Pancreas (tissue), 10 donors: ENCODE data around the gene LRRC4C. TPM values are rescaled to one million over a fixed set of nuclear protein-coding genes. Genes with fewer than 3 reads are reported as not detected.
"Not testable (repeated sequence)": the region's sequence is repeated elsewhere in the genome, so short reads cannot be mapped to it uniquely, and the experiment has no call there.

Source experiments
- ATAC-seq, 4 donors: fragments of 200-7000 bp; cut with Tn5 transposase; one replicate each; pipeline versions ENCODE4 v1.8.0 to v1.9.1; 2020; ENCODE audit warnings: mild to moderate bottlenecking in 4 of 4, moderate library complexity in 4 of 4
- DNase-seq, 6 donors: peaks; one replicate each; pipeline ENCODE4 v3.0.0-alpha.2; 2020
- FAIRE-seq: peaks from 2 replicates; lab custom pipeline; 2012; peaks lifted over from hg19 to GRCh38; lab: Jason Lieb, UNC
- H3K27ac ChIP-seq, 4 donors: fragments of 200-600 bp; sonication (generic); 1 replicate in 3 of 4; 2 replicates in 1 of 4; pipeline versions ENCODE4 v1.5.0 to v1.8.0; 2020
- H3K27me3 ChIP-seq, 4 donors: fragments of 200-600 bp; one replicate each; pipeline ENCODE4 v1.8.0; 2021
- H3K36me3 ChIP-seq, 3 donors: fragments of 200-600 bp; sonication (generic) in 1 of 3; one replicate each; pipeline versions ENCODE4 v1.5.0 to v1.8.0; 2020 to 2021
- H3K4me1 ChIP-seq, 3 donors: fragments of 200-600 bp; one replicate each; pipeline ENCODE4 v1.8.0; 2021
- H3K4me3 ChIP-seq, 4 donors: fragments of 200-600 bp; sonication (generic) in 2 of 4; one replicate each; pipeline versions ENCODE4 v1.5.0 to v1.8.0; 2020 to 2021
- H3K9me3 ChIP-seq, 4 donors: fragments of 200-600 bp; one replicate each; pipeline ENCODE4 v1.8.0; 2021
- whole genome bisulfite sequencing, 2 donors: extraction: QIAGEN DNeasy Blood & Tissue Kit; methylation state at CpG; one replicate each; pipeline ENCODE4 v1.1.7; 2013; 5-methylcytosine and 5-hydroxymethylcytosine counted together
- intact Hi-C, 3 donors: fragments of 100-400 bp; cut with DNase I; formaldehyde crosslinking; loops; one replicate each; pipeline versions ENCODE4 v1.11.1 to v1.14.2; 2022
- polyA plus RNA-seq, 2 donors: library from polyadenylated mRNA; stranded (reverse); fragments of 200-250 nt; gene quantifications; one replicate each; pipeline ENCODE4 v1.2.3, GENCODE V29; 2013
- total RNA-seq, 6 donors: library from RNA; stranded (reverse); fragmentation: NEBNext Ultra II Directional in 4 of 6; extraction: Animal tissue kit (Norgen Biotek cat#: 25700) in 4 of 6; gene quantifications; one replicate each; pipeline versions ENCODE4 v1.2.1 to v1.2.4, GENCODE V29; 2021 to 2023
- TF ChIP-seq, protein P1 (sequence below), 4 donors: fragments of 200-600 bp; sonication (generic) in 3 of 4; IDR thresholded peaks; one replicate each; pipeline versions ENCODE4 v1.5.0 to v1.8.0; 2021; ENCODE audit warnings: antibody characterized with exemption in 4 of 4
- donor health status: healthy with polysubstance abuse.
- donor health status: DM: no; HTN: no; CAD: no; lungs with moderate emphysema.
- donor health status: DM: no; HTN: no; CAD: no.
- donor health status: control.
- donor health status: control.
- donor health status: Bipolar disorder and iron deficiency.
- donor health status: DM: yes; HTN: yes; CAD: no.
- donor health status: DM: no; HTN: no; CAD: no.
- donor health status: DM: no; HTN: no; CAD: no.
- donor health status: DM: yes; HTN: yes; CAD: no.

The LRRC4C gene
- total and polyA plus RNA-seq, 8 donors = 0.04 to 0.84 (median 0.16) TPM

DNA sequence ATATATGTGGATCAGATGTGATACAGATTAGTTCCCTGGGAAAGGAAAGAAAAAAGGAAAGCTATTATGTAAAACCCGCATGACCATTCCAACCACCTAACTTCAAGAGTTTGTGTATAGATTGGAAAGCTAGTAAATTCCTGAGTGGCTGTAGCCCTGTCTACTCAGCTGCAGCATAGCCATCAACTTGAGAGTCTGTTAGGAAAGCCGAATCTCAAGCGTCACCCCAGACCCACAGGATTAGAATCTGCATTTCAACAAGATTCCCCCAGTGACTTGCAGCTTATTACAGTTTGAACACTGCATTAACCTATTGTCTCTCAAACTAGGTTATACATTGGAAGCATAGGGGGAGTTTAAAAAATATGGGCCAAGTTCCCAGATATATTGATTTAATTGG is 921.7 kb downstream of the LRRC4C start:
- ATAC-seq = no peak
- Histone ChIP-seq H3K27me3 (no peaks in the 10 kb centered on the region), H3K4me3 (no peak overlapping the region), H3K27ac (no peak overlapping the region), H3K9me3 (no peaks in the 10 kb centered on the region), H3K36me3 (no peaks in the 10 kb centered on the region), H3K4me1 (no peaks in the 10 kb centered on the region)
- DNase-seq = no peak
- TF ChIP-seq, protein P1, sequence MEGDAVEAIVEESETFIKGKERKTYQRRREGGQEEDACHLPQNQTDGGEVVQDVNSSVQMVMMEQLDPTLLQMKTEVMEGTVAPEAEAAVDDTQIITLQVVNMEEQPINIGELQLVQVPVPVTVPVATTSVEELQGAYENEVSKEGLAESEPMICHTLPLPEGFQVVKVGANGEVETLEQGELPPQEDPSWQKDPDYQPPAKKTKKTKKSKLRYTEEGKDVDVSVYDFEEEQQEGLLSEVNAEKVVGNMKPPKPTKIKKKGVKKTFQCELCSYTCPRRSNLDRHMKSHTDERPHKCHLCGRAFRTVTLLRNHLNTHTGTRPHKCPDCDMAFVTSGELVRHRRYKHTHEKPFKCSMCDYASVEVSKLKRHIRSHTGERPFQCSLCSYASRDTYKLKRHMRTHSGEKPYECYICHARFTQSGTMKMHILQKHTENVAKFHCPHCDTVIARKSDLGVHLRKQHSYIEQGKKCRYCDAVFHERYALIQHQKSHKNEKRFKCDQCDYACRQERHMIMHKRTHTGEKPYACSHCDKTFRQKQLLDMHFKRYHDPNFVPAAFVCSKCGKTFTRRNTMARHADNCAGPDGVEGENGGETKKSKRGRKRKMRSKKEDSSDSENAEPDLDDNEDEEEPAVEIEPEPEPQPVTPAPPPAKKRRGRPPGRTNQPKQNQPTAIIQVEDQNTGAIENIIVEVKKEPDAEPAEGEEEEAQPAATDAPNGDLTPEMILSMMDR (IDR thresholded peaks at IDR 0.05) = no peak
- FAIRE-seq = no peak
- intact Hi-C loops = no loop called here
- WGBS, 2 donors = 69 to 82% methylated on average over 3 of the region's 3 CpGs

DNA sequence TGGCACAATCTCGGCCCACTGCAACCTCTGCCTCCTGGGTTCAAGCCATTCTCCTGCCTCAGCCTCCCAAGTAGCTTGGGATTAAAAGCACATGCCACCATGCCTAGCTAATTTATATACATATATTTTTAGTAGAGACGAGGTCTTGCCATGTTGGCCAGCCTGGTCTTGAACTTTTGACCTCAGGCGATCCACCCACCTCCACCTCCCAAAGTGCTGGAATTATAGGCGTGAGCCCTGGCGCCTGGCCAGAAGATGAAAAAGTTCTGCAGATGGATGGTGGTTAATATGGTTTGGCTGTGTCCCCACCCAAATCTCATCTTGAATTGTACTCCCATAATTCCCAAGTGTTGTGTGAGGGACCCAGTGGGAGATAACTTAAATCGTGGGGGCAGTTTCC is 937.4 kb downstream of the LRRC4C start:
- H3K27me3 ChIP-seq, ATAC-seq, H3K27ac ChIP-seq, H3K4me3 ChIP-seq, H3K4me1 ChIP-seq, FAIRE-seq, H3K36me3 ChIP-seq, intact Hi-C loops, H3K9me3 ChIP-seq: not testable (repeated sequence)
- peak in 1 of 6 donors; percentile 24 for DNase-seq
- WGBS, 2 donors = 63 to 71% methylated on average over 6 of the region's 6 CpGs

DNA sequence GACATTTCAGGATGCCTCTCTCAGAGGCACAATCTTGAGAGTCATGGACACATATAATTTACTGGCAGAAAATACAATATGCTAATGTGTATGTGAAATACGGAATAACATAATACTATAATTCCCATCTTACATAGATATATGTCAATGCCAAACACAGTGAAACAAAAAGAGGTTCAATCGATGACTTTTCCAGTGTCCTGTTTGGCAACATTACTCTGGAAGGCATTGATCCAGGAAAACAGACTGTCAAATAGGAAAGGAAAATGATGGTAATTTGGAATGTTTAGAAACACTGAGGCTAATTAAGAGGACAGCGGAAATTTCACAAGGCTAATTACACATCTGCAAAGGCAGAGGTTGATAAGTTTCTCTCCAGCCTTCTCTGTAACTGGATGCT is 942.3 kb downstream of the LRRC4C start:
- Histone ChIP-seq H3K4me1 (peaks cover 0 to 6% (median 0%) of the 10 kb centered on the region in 3 donors), H3K36me3 (no peaks in the 10 kb centered on the region), H3K27ac (no peak overlapping the region), H3K27me3 (no peaks in the 10 kb centered on the region), H3K9me3 (no peaks in the 10 kb centered on the region), H3K4me3 (no peak overlapping the region)
- intact Hi-C loops = loop anchor here in 1 of 3 donors (10.0 kb wide), 1 partner anchor 62 kb away; no protein-coding TSS in a partner anchor
- DNase-seq (no peak), FAIRE-seq (no peak), ATAC-seq (no peak)
- TF ChIP-seq, protein P1 (IDR thresholded peaks at IDR 0.05) = no peak
- 69 to 78% methylated on average over 3 of the region's 3 CpGs for WGBS, 2 donors

DNA sequence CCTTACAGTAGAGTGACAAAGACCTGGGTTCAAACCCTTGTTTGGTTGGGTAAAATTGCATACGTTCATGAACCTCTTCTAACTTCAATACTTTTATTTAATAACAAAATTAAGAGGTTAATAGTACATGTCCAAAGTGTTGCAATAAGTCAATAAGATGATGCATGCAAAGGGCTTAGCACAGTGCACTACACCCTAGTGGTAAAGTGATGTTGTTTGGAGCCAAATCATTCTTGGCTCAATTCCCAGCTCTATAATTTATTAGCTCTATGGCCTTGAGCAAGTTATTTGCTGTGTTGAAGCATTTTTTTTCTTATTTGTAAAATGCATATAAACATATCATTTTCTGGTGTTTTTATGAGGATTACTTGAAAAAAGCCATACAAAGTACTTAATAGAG is 945.3 kb downstream of the LRRC4C start:
- FAIRE-seq (no peak), DNase-seq (peak in 1 of 6 donors; percentile 8), ATAC-seq (peak in 3 of 4 donors; percentile 54 to 65 (median 61))
- TF ChIP-seq, protein P1 (IDR thresholded peaks at IDR 0.05) = no peak
- Histone ChIP-seq H3K9me3 (peaks cover 0 to 3% (median 0%) of the 10 kb centered on the region in 4 donors), H3K27me3 (no peaks in the 10 kb centered on the region), H3K36me3 (no peaks in the 10 kb centered on the region), H3K27ac (no peak overlapping the region), H3K4me3 (no peak overlapping the region), H3K4me1 (peaks cover 0 to 6% (median 0%) of the 10 kb centered on the region in 3 donors)
- 25 to 38% methylated on average over 1 of the region's 1 CpG for WGBS, 2 donors
- intact Hi-C loops = loop anchor here in 1 of 3 donors (10.0 kb wide), 1 partner anchor 59 kb away; no protein-coding TSS in a partner anchor

DNA sequence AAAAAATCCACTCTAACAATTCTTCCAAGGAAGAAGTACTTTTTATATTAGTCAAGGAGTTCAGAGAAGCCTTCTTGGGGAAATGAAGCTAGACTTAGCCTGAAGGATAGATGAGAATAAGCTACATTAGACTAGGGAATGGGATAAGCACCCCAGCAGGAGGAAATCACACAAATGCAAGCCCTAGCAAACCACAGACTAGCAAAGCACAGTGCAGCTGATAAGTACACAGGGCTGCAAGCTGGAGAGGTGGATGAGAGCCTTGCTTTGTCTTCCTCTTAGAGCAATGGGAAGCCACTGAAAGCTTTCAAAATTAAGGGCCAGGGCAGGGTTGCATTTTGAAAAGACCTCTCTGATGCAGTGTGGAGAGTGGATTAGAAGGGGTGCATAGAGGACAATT is 946.2 kb downstream of the LRRC4C start:
- Histone ChIP-seq H3K4me1 (peaks cover 0 to 6% (median 0%) of the 10 kb centered on the region in 3 donors), H3K9me3 (peaks cover 0 to 4% (median 0%) of the 10 kb centered on the region in 4 donors), H3K27ac (no peak overlapping the region), H3K27me3 (no peaks in the 10 kb centered on the region), H3K36me3 (no peaks in the 10 kb centered on the region), H3K4me3 (no peak overlapping the region)
- DNase-seq (no peak), ATAC-seq (no peak), FAIRE-seq (no peak)
- TF ChIP-seq, protein P1 (IDR thresholded peaks at IDR 0.05) = no peak
- intact Hi-C loops = loop anchor here in 1 of 3 donors (10.0 kb wide), 1 partner anchor 58 kb away; no protein-coding TSS in a partner anchor
